HG02973 (cell line): ENCODE results near the gene IGF2R.
"Not testable (repeated sequence)": the region's sequence is repeated elsewhere in the genome, so short reads cannot be mapped to it uniquely, and the experiment has no call there.

Experiments
- ATAC-seq: cut with Tn5 transposase; IDR thresholded peaks from one replicate; pipeline ENCODE4 v1.9.1; 2021; ENCODE audit warnings: moderate library complexity; ENCODE audit not compliant: unreplicated experiment

IGF2R gene

GRCh38 chr6:159968295-159969203, at the start of gene IGF2R:
Gene IGF2R (plus strand): TSS chr6:159969082. CDS start chr6:159969247, 165 bp downstream.
- ATAC-seq = peak; percentile 77

- ATAC-seq = no peak
Observed at GRCh38 chr6:159919800-159920199, 49.1 kb upstream of the IGF2R start.

GRCh38 chr6:159924150-159924549, 44.7 kb upstream of the IGF2R start:
- ATAC-seq = not testable (repeated sequence)

GRCh38 chr6:159926542-159927203, 42.2 kb upstream of the IGF2R start:
- ATAC-seq = no peak

- no peak for ATAC-seq
Observed at GRCh38 chr6:159929819-159930218, 39.1 kb upstream of the IGF2R start.

GRCh38 chr6:159931112-159931511, 37.8 kb upstream of the IGF2R start:
- ATAC-seq = peak; percentile 95

GRCh38 chr6:159931846-159932245, 37.0 kb upstream of the IGF2R start:
- no peak for ATAC-seq

- ATAC-seq = no peak
Observed at GRCh38 chr6:159933077-159933476, 35.8 kb upstream of the IGF2R start.

- ATAC-seq = no peak
Observed at GRCh38 chr6:159934181-159934580, 34.7 kb upstream of the IGF2R start.

GRCh38 chr6:159935065-159935464, 33.8 kb upstream of the IGF2R start:
- ATAC-seq = no peak

GRCh38 chr6:159935633-159936032, 33.2 kb upstream of the IGF2R start:
- ATAC-seq = no peak

- no peak for ATAC-seq
Observed at GRCh38 chr6:159939591-159940016, 29.3 kb upstream of the IGF2R start.

- ATAC-seq = peak; percentile 86
Observed at GRCh38 chr6:159941286-159942113, 27.4 kb upstream of the IGF2R start.

- no peak for ATAC-seq
Observed at GRCh38 chr6:159943101-159943632, 25.7 kb upstream of the IGF2R start.

GRCh38 chr6:159943968-159944598, 24.8 kb upstream of the IGF2R start:
- ATAC-seq = no peak

- no peak for ATAC-seq
Observed at GRCh38 chr6:159945801-159946392, 23.0 kb upstream of the IGF2R start.

- ATAC-seq = no peak
Observed at GRCh38 chr6:159946912-159947311, 22.0 kb upstream of the IGF2R start.

- ATAC-seq = no peak
Observed at GRCh38 chr6:159948199-159948598, 20.7 kb upstream of the IGF2R start.

- ATAC-seq = no peak
Observed at GRCh38 chr6:159951772-159952171, 17.1 kb upstream of the IGF2R start.
